K562 (cell line): ENCODE measurements around the gene EXOC4. TPM values are rescaled to one million over a fixed set of nuclear protein-coding genes. Genes with fewer than 3 reads are reported as not detected.

ENCODE experiments used
- ATAC-seq: fragments of 200-7000 bp; cut with Tn5 transposase; 3 replicates; pipeline ENCODE4 v1.9.1; 2020; ENCODE audit warnings: moderate library complexity
- BruUV-seq: library from RNA; stranded (reverse); fragments of 400-500 nt; replicated peaks from 2 replicates; lab custom pipeline; 2021; lab: Mats Ljungman, UMichigan
- CTCF ChIA-PET: fragments of 300-600 bp; formaldehyde crosslinking; extraction: SDS; loops from one replicate; lab custom pipeline; 2021; ENCODE audit warnings: low intra/inter-chr PET ratio; lab: Yijun Ruan, JAX
- POLR2A ChIA-PET: fragments of 300-600, 350-650 bp; sonication (Branson Sonifier 250); formaldehyde crosslinking; extraction: SDS; loops from one replicate; lab custom pipeline; 2021; ENCODE audit warnings: antibody characterized with exemption, inconsistent platforms; lab: Yijun Ruan, JAX
- DNase-seq, 4 experiments: peaks; one replicate each; pipeline versions ENCODE4 v3.0.0 to v3.0.0-alpha.2; 2011 to 2018; ENCODE audit warnings: low spot score in 3 of 4, mixed read lengths in 3 of 4; ENCODE audit errors: extremely low read depth in 1 of 4
- FAIRE-seq: peaks from 2 replicates; lab custom pipeline; 2011; peaks lifted over from hg19 to GRCh38; lab: Jason Lieb, UNC
- H2AFZ ChIP-seq: 2 replicates; pipeline ENCODE4 v1.6.0; 2011; ENCODE audit warnings: low read depth, low read length, control low read depth, inconsistent platforms
- H3K27ac ChIP-seq: fragments of 200-600 bp; 3 replicates; pipeline ENCODE4 v1.8.0; 2011; ENCODE audit warnings: low read depth, mild to moderate bottlenecking, control low read depth, inconsistent platforms, low read length, moderate library complexity, mixed read lengths; ENCODE audit errors: extremely low read depth
- H3K27me3 ChIP-seq, 2 experiments: fragments of 300-600 bp in 1 of 2; 2 replicates in 1 of 2; 3 replicates in 1 of 2; pipeline versions ENCODE4 v1.6.0 to v1.8.0; 2011; ENCODE audit warnings: inconsistent platforms in 2 of 2, low read length in 2 of 2, mild to moderate bottlenecking in 1 of 2, mixed read lengths in 1 of 2, moderate library complexity in 1 of 2; ENCODE audit not compliant: control insufficient read depth in 2 of 2, insufficient read depth in 2 of 2
- H3K36me3 ChIP-seq: fragments of 300-600 bp; 3 replicates; pipeline ENCODE4 v1.8.0; 2011; ENCODE audit warnings: mild to moderate bottlenecking, low read length, inconsistent platforms; ENCODE audit not compliant: control insufficient read depth, insufficient read depth
- H3K4me1 ChIP-seq, 2 experiments: fragments of 200-600 bp in 1 of 2; replicated peaks in 1 of 2; 2 replicates in 1 of 2; 3 replicates in 1 of 2; pipeline versions ENCODE4 v1.5.1 to v1.8.0; 2011; ENCODE audit warnings: inconsistent platforms in 2 of 2, low read length in 2 of 2, mild to moderate bottlenecking in 1 of 2, mixed read lengths in 1 of 2, moderate library complexity in 1 of 2; ENCODE audit not compliant: control insufficient read depth in 2 of 2, insufficient read depth in 2 of 2
- H3K4me2 ChIP-seq: 2 replicates; pipeline ENCODE4 v1.6.1; 2011; ENCODE audit warnings: low read length, control low read depth, inconsistent platforms, mixed read lengths; ENCODE audit not compliant: insufficient read depth
- H3K4me3 ChIP-seq: fragments of 200-600 bp; sonication (generic), shearing (Covaris generic); 2 replicates; pipeline ENCODE4 v1.5.1; 2016; ENCODE audit warnings: control low read depth, inconsistent platforms
- H3K79me2 ChIP-seq: fragments of 200-600 bp; 3 replicates; pipeline ENCODE4 v1.8.0; 2011; ENCODE audit warnings: low read length, inconsistent platforms; ENCODE audit not compliant: control insufficient read depth, insufficient read depth
- H3K9ac ChIP-seq, 2 experiments: 2 replicates each; pipeline versions ENCODE4 v1.6.0 to v1.6.1; 2011; ENCODE audit warnings: low read depth in 2 of 2, low read length in 2 of 2, control low read depth in 1 of 2, inconsistent platforms in 1 of 2, mild to moderate bottlenecking in 1 of 2, mixed read lengths in 1 of 2; ENCODE audit not compliant: insufficient read depth in 1 of 2
- H3K9me1 ChIP-seq: one replicate; pipeline ENCODE4 v1.6.0; 2011; ENCODE audit warnings: inconsistent platforms, mild to moderate bottlenecking, low read length, moderate library complexity; ENCODE audit not compliant: control insufficient read depth, insufficient read depth
- H3K9me3 ChIP-seq: replicated peaks from 2 replicates; pipeline ENCODE4 v1.5.1; 2011; ENCODE audit warnings: low read depth, low read length, inconsistent platforms; ENCODE audit not compliant: control insufficient read depth, insufficient read depth
- H4K20me1 ChIP-seq: replicated peaks from 2 replicates; pipeline ENCODE4 v1.6.1; 2011; ENCODE audit warnings: low read length, inconsistent platforms, mixed read lengths; ENCODE audit not compliant: control insufficient read depth, insufficient read depth
- BRD9 ChIP-seq: fragments of 450-650 bp; IDR thresholded peaks from 2 replicates; pipeline ENCODE4 v1.6.1; 2018; ENCODE audit warnings: low read depth; ENCODE audit not compliant: partially characterized antibody
- CTBP1 ChIP-seq: fragments of 450-650 bp; IDR thresholded peaks from 2 replicates; pipeline ENCODE4 v1.6.1; 2016; ENCODE audit warnings: borderline replicate concordance
- KAT2B ChIP-seq: IDR thresholded peaks from one replicate; pipeline ENCODE4 v1.6.1; 2012; ENCODE audit warnings: low read depth, mild to moderate bottlenecking, control low read depth, inconsistent platforms, low read length, moderate library complexity
- KDM5B ChIP-seq: fragments of 200-600 bp; sonication (generic); IDR thresholded peaks from 2 replicates; pipeline ENCODE4 v1.6.1; 2012; ENCODE audit warnings: low read depth, mild to moderate bottlenecking, moderate library complexity, low read length, control low read depth, inconsistent platforms; ENCODE audit not compliant: insufficient replicate concordance
- RAD51 ChIP-seq: fragments of 450-650 bp; IDR thresholded peaks from 2 replicates; pipeline ENCODE4 v1.7.1; 2016; ENCODE audit warnings: low read depth, mild to moderate bottlenecking, borderline replicate concordance
- TARDBP ChIP-seq: fragments of 450-650 bp; IDR thresholded peaks from 2 replicates; pipeline ENCODE4 v1.6.1; 2016
- TOE1 ChIP-seq, 2 experiments: fragments of 450-650 bp in 1 of 2; sonication (generic) in 1 of 2; formaldehyde crosslinking in 1 of 2; IDR thresholded peaks; 2 replicates each; pipeline versions ENCODE4 v1.7.1 to v1.8.0; 2016 to 2022; ENCODE audit warnings: borderline replicate concordance in 2 of 2, mild to moderate bottlenecking in 2 of 2, antibody characterized with exemption in 1 of 2, inconsistent platforms in 1 of 2, low read depth in 1 of 2, missing genetic modification reagents in 1 of 2, moderate library complexity in 1 of 2
- ZNF507 ChIP-seq: conservative IDR thresholded peaks from 2 replicates; pipeline ENCODE4 v1.6.1; 2017; ENCODE audit warnings: missing genetic modification characterization, missing compliant biosample characterization
- ZNF717 ChIP-seq: fragments of 250-450 bp; sonication (Bioruptor Pico); IDR thresholded peaks from 2 replicates; pipeline ENCODE4 v1.5.0; 2021
- WGBS: fragments of 100-300 bp; shearing (Covaris generic); methylation state at CpG from one replicate; pipeline ENCODE4 v1.1.6; 2016; ENCODE audit warnings: low coverage, mixed read lengths; ENCODE audit not compliant: insufficient coverage; ENCODE audit errors: missing lambda C conversion rate; 5-methylcytosine and 5-hydroxymethylcytosine counted together
- in situ Hi-C: fragments of 300-500 bp; cut with MboI; formaldehyde crosslinking; loops from 4 replicates; pipeline ENCODE4 v1.15.0; 2018; ENCODE audit warnings: inconsistent platforms, mixed read lengths
- intact Hi-C: fragments of 100-400 bp; cut with micrococcal nuclease; formaldehyde crosslinking; loops from 2 replicates; pipeline ENCODE4 v1.14.2; 2022
- polyA plus RNA-seq, 8 experiments: library from polyadenylated mRNA; depleted of rRNA in 4 of 8; stranded (reverse) in 5 of 8; unstranded in 3 of 8; fragments of >200 nt; fragmentation: Nextera tagmentation in 2 of 8; fragmentation: Illumina TruSeq in 1 of 8; extraction: Ambion mirVana in 2 of 8; extraction: Trizol in 1 of 8; gene quantifications; 2 replicates each; pipeline versions ENCODE4 v1.2.1 to v1.2.3, GENCODE V29; 2011 to 2014; ENCODE audit warnings: inconsistent platforms in 1 of 8, missing spikeins in 1 of 8
- total RNA-seq, 7 experiments: library from RNA; depleted of rRNA in 6 of 7; stranded (reverse); fragments of >200 nt in 6 of 7; fragmentation: Illumina TruSeq in 2 of 7; extraction: Trizol in 2 of 7; gene quantifications; 2 replicates each; pipeline versions ENCODE4 v1.2.1 to v1.2.3, GENCODE V29; 2011 to 2021; ENCODE audit warnings: low replicate concordance in 1 of 7

EXOC4 gene
- total and polyA plus RNA-seq, 9 of the 15 experiments (the other 6 are each of a cell fraction or from before 2014, with no cell fraction given): 18.5 to 73.1 (median 46.6) TPM

GRCh38 chr7:133861876-133862275 lies 609.0 kb downstream of the EXOC4 start (continued):
- TF ChIP-seq KAT2B (no peak), BRD9 (no peak), TOE1 (IDR thresholded peaks at IDR 0.05; ENCODE audit: borderline replicate concordance) (no peak), TOE1 (CRISPR knock-in tag; IDR thresholded peaks at IDR 0.05; ENCODE audit: borderline replicate concordance, low read depth) (no peak), CTBP1 (no peak), ZNF717 (no peak), ZNF507 (tag) (no peak)

- Histone ChIP-seq H3K9me1 (no peaks in the 10 kb centered on the region), H3K9me3 (no peaks in the 10 kb centered on the region), H3K27ac (no peak overlapping the region), H3K9ac (no peak overlapping the region), H3K36me3 (no peaks in the 10 kb centered on the region), H3K4me1 (no peaks in the 10 kb centered on the region), H3K79me2 (no peaks in the 10 kb centered on the region), H4K20me1 (no peaks in the 10 kb centered on the region), H3K4me3 (no peak overlapping the region), H3K4me2 (no peak overlapping the region), H2AFZ (no peak overlapping the region), H3K27me3 (no peaks in the 10 kb centered on the region)
- CTCF ChIA-PET: no interaction called here
- DNase-seq (no peak), FAIRE-seq (no peak), ATAC-seq (no peak)
- 4% methylated on average over 1 of the region's 1 CpG for WGBS
- TF ChIP-seq RAD51 (no peak), KDM5B (no peak), TARDBP (no peak)
- POLR2A ChIA-PET: interaction anchor here (0.6 kb wide), 1 partner anchor 297 kb away, joined by 3 read pairs; no protein-coding TSS in a partner anchor
- intact Hi-C loops (loop anchor here (5.0 kb wide), 1 partner anchor 559 kb away; no protein-coding TSS in a partner anchor), in situ Hi-C loops (no loop called here)
- no TSS peak for BruUV-seq
These were observed 610.6 kb downstream of the EXOC4 start for GRCh38 chr7:133863362-133864061.
